ENCODE measurements around the gene EPHB2. TPM values are rescaled to one million over a fixed set of nuclear protein-coding genes. Genes with fewer than 3 reads are reported as not detected.

Gene EPHB2
- total and polyA plus RNA-seq, 2 of the 8 experiments (the other 6 are each of a cell fraction or from before 2014, with no cell fraction given) = 15.8 to 17.2 TPM

GRCh38 chr1:22959545-22960360 is 249.1 kb downstream of the EPHB2 start:
- H3K79me1 ChIP-seq (ENCODE audit: low read depth, low read length) = no peaks in the 10 kb centered on the region
- H3K56ac ChIP-seq (replicated peaks; ENCODE audit: insufficient read length, low read depth, low read length) = no peak overlapping the region
- H2BK20ac ChIP-seq (ENCODE audit: low read length) = no peak overlapping the region
- no peak overlapping the region for H3K18ac ChIP-seq (ENCODE audit: extremely low read depth, low read length)
- no peaks in the 10 kb centered on the region for H3K4me1 ChIP-seq (replicated peaks in 1 of 4; ENCODE audit: control insufficient read depth in 3 of 4, insufficient read depth in 4 of 4, low read length in 3 of 4)
- H3K27ac ChIP-seq (ENCODE audit: low read depth, low read length) = no peak overlapping the region
- no peak overlapping the region for H4K91ac ChIP-seq (replicated peaks; ENCODE audit: insufficient read length, low read length)
- no peak overlapping the region for H2AK5ac ChIP-seq (ENCODE audit: low read depth, low read length)
- no peak overlapping the region for H2AFZ ChIP-seq (ENCODE audit: low read length)
- ChIA-PET POLR2A (ENCODE audit: partially characterized antibody) (no interaction called here), CTCF (ENCODE audit: partially characterized antibody) (interaction anchor here (1.5 to 5.4 kb wide), 2 partner anchors 256 to 287 kb away, joined by 3 to 39 read pairs; no protein-coding TSS in a partner anchor)
- no peak overlapping the region for H3K23ac ChIP-seq (ENCODE audit: insufficient read length)
- no peak for FAIRE-seq
- no peak overlapping the region for H3K14ac ChIP-seq (ENCODE audit: insufficient read length)
- no peak overlapping the region for H4K5ac ChIP-seq (ENCODE audit: insufficient read length, low read depth, low read length)
- H3K4me2 ChIP-seq (ENCODE audit: insufficient read depth in 1 of 2, low read depth in 2 of 2, low read length in 2 of 2) = no peak overlapping the region
- no peaks in the 10 kb centered on the region for H3K79me2 ChIP-seq (ENCODE audit: control insufficient read depth in 1 of 2, insufficient read depth in 2 of 2, low read length in 2 of 2)
- TF ChIP-seq SP2 (IDR thresholded peaks at IDR 0.05; ENCODE audit: low read length) (no peak), SP1 (IDR thresholded peaks at IDR 0.05; ENCODE audit: low read depth, low read length) (no peak), RBBP5 (IDR thresholded peaks at IDR 0.05; ENCODE audit: borderline replicate concordance, low read depth, low read length) (no peak)
- H3K23me2 ChIP-seq (ENCODE audit: low read depth, low read length) = no peaks in the 10 kb centered on the region
- no peak overlapping the region for H4K8ac ChIP-seq (ENCODE audit: extremely low read depth, insufficient read depth, low read length)
- H2BK120ac ChIP-seq (replicated peaks; ENCODE audit: low read depth, low read length) = no peak overlapping the region
- H3K4ac ChIP-seq (replicated peaks; ENCODE audit: insufficient read length, low read depth, low read length) = no peak overlapping the region
- no peak overlapping the region for H2BK12ac ChIP-seq (ENCODE audit: low read depth, low read length)
- H3K36me3 ChIP-seq (ENCODE audit: control insufficient read depth in 2 of 4, insufficient read depth in 4 of 4, low read length in 3 of 4) = no peaks in the 10 kb centered on the region
- no peak overlapping the region for H3K9ac ChIP-seq (replicated peaks in 1 of 4; ENCODE audit: extremely low read depth in 1 of 4, low read depth in 3 of 4, low read length in 3 of 4)
- no peaks in the 10 kb centered on the region for H3K9me3 ChIP-seq (ENCODE audit: insufficient read depth in 2 of 2, low read depth in 1 of 2, low read length in 1 of 2)
- peaks cover 0 to 2% (median 0%) of the 10 kb centered on the region in 4 experiments; a peak in 2 of 7 replicates for H3K27me3 ChIP-seq (replicated peaks in 1 of 4; ENCODE audit: control insufficient read depth in 3 of 4, extremely low read depth in 1 of 4, insufficient read depth in 3 of 4, low read length in 3 of 4)
- 93% methylated on average over 7 of the region's 7 CpGs; no CpG with 5 or more reads in 1 of the 2 experiments for WGBS, 2 experiments (ENCODE audit: extremely low coverage in 1 of 2, insufficient coverage in 1 of 2, insufficient read length in 1 of 2, insufficient replicate concordance in 2 of 2, low coverage in 1 of 2, low lambda C conversion rate in 2 of 2, missing lambda C conversion rate in 1 of 2)
- no peak overlapping the region for H2BK15ac ChIP-seq (ENCODE audit: low read length)
- H4K20me1 ChIP-seq (replicated peaks in 1 of 2; ENCODE audit: control insufficient read depth in 1 of 2, insufficient read depth in 2 of 2, low read length in 2 of 2) = no peaks in the 10 kb centered on the region
- DNase-seq (ENCODE audit: low read depth in 1 of 2, low spot score in 2 of 2) = no peak
- no peak overlapping the region for H2BK5ac ChIP-seq (ENCODE audit: low read depth, low read length)
- no peak overlapping the region for H3K4me3 ChIP-seq (ENCODE audit: extremely low read depth in 1 of 4, insufficient read depth in 2 of 4, low read depth in 3 of 4, low read length in 4 of 4)
